ENCODE results near the gene F13B.

Gene F13B

DNA sequence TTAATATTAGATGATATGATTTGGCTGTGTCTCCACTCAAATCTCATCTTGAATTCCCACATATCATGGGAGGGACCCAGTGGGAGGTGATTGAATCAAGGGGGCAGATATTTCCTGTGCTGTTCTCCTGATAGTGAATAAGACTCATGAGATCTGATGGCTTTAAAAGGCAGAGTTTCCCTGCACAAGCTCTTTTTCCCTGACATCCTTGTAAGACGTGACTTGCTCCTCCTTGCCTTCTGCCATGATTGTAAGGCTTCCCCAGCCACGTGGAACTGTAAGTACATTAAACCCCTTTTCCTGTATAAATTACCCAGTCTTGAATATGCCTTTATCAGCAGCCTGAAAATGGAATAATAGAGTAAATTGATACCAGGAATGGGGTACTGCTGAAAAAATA lies 13.3 kb upstream of the F13B start:
- DNase-seq (ENCODE audit: low read depth): no peak
- TF ChIP-seq CTCF (conservative IDR thresholded peaks at IDR 0.05; ENCODE audit: low read length): no peak

GRCh38 chr1:197076585-197076984 lies 9.5 kb upstream of the F13B start:
- TF ChIP-seq CTCF (conservative IDR thresholded peaks at IDR 0.05; ENCODE audit: low read length): no peak
- no peak for DNase-seq (ENCODE audit: low read depth)

More for the DNA sequence above, 13.3 kb upstream of the F13B start:
- no peak overlapping the region for H3K4me3 ChIP-seq (ENCODE audit: low read length)

DNA sequence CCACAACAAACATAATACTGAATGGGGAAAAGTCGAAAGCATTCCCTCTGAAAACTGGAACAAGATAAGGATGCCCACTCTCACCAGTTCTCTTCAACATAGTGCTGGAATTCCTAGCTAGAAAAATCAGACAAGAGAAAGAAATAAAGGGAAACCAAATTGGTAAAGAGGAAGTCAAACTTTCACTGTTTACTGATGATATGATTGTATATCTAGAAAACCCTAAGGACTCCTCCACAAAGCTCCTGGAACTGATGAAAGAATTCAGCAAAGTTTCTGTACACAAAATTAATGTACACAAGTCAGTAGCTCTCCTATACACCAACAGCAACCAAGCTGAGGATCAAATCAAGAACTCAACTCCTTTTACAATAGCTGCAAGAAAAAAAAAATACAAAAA lies 6.9 kb upstream of the F13B start:
- H3K4me3 ChIP-seq (ENCODE audit: low read length): no peak overlapping the region
- no peak for DNase-seq (ENCODE audit: low read depth)
- TF ChIP-seq CTCF (conservative IDR thresholded peaks at IDR 0.05; ENCODE audit: low read length): no peak

More at GRCh38 chr1:197076585-197076984, 9.5 kb upstream of the F13B start:
- H3K4me3 ChIP-seq (ENCODE audit: low read length): no peak overlapping the region

DNA sequence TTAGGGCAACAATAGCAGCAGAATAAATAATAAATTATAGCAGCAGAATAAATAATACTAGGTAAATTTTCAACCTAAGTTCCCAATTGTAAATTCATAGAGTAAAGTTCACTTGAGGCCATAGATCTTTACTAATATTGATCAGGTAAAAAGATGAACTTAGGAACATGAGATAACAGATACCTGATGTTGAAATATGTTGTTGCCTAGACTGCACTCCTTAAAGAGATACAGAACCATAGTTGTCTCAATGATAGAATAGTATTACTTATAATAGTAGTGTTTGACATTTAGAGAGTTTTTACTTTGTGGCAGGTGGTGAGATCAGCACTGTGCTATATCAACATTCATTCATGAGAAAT lies 378 bp upstream of the F13B start:
- TF ChIP-seq CTCF (conservative IDR thresholded peaks at IDR 0.05; ENCODE audit: low read length): no peak
- no peak overlapping the region for H3K4me3 ChIP-seq (ENCODE audit: low read length)
- no peak for DNase-seq (ENCODE audit: low read depth)

- H3K4me3 ChIP-seq (ENCODE audit: low read length): no peak overlapping the region
- DNase-seq (ENCODE audit: low read depth): no peak
- TF ChIP-seq CTCF (conservative IDR thresholded peaks at IDR 0.05; ENCODE audit: low read length): no peak
Observed at GRCh38 chr1:197066277-197066676, 783 bp downstream of the F13B start.

GRCh38 chr1:197065559-197065958 lies 1.5 kb downstream of the F13B start:
- H3K4me3 ChIP-seq (ENCODE audit: low read length): no peak overlapping the region
- TF ChIP-seq CTCF (conservative IDR thresholded peaks at IDR 0.05; ENCODE audit: low read length): no peak
- DNase-seq (ENCODE audit: low read depth): peak; percentile 76

DNA sequence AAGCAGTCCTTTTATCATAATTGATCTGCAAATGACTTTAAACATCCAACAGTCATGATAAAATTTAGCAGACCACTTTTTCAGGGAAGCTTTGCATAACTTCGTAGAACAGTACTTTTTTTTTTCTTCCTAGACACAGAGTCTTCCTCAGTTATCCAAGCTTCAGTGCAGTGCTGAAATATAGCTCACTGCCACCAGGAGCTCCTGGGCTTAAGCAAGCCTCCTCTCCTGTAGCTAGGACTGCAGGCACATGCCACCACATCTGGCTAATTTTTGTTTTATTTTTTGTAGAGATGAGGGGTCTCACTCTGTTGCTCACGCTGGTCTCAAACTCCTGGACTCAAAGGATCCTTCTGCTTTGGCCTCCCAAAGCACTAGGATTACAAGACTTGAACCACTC lies 3.8 kb downstream of the F13B start:
- H3K4me3 ChIP-seq (ENCODE audit: low read length): no peak overlapping the region
- peak; percentile 10; the same call in 1 of the 2 replicates for TF ChIP-seq CTCF (conservative IDR thresholded peaks at IDR 0.05; ENCODE audit: low read length)
- DNase-seq (ENCODE audit: low read depth): no peak

Data from AG10803 (cell line).